ENCODE results near the gene AOPEP.
A peak's percentile ranks its signal among the peaks of the same experiment; 100 is the strongest.

AOPEP gene, protein sequence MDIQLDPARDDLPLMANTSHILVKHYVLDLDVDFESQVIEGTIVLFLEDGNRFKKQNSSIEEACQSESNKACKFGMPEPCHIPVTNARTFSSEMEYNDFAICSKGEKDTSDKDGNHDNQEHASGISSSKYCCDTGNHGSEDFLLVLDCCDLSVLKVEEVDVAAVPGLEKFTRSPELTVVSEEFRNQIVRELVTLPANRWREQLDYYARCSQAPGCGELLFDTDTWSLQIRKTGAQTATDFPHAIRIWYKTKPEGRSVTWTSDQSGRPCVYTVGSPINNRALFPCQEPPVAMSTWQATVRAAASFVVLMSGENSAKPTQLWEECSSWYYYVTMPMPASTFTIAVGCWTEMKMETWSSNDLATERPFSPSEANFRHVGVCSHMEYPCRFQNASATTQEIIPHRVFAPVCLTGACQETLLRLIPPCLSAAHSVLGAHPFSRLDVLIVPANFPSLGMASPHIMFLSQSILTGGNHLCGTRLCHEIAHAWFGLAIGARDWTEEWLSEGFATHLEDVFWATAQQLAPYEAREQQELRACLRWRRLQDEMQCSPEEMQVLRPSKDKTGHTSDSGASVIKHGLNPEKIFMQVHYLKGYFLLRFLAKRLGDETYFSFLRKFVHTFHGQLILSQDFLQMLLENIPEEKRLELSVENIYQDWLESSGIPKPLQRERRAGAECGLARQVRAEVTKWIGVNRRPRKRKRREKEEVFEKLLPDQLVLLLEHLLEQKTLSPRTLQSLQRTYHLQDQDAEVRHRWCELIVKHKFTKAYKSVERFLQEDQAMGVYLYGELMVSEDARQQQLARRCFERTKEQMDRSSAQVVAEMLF

DNA sequence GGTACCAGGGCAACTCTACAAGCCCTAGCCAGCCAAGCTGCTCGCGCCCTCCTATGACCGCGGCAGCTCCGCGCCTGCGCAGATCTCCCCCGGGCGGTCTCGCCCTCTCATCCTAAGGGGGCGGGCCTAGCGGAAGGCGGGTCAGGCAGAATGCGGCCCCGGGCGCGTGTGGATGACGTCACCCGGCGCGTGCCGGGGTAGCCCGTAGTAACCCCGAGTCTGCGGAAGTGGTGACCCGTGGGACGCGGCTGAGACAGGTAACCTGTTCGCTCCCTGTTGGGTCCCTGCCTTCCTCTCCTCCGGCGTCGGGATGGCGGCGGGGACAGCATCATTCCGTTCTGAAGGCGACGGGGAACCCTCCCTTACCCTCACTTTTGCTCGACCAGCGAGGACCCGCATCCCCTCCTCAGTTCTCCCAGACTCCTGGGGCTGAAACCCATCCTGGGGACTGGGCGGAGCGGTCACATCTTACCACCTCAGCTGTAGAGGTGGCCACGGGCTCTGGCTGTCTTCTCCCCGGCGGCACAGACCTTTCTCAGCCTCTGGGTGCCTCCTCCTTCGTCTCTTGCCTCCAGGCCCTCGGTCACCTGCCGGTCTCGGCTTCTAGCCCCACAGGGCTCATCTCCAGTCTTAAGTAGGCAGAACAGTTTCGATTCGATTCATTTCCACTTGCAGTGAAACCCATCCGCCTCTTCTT, at the start of gene AOPEP:
Gene AOPEP, plus strand, starts transcription at position 205 of the 697 bp plus-strand sequence. CDS start 33,085 bp downstream, outside the sequence.
- DNase-seq: peak; percentile 96

DNA sequence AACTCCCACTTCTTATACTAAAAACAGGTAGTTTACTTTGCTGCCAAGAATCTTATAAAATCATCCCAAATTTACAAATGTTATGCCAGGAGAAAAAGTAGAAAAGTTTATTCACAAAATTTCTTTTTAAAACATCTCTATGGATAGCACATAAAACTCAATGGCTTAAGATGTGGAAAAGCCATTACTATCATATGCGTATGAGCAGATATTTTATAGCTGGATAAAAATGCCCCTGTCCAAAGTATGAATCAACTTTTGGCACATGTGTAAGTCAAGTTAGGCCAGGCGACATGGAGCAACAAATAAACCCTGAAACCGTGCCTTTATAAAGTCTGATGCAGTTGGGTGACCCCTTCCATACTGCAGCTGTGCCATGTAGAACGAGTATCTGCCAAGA, 48.6 kb upstream of the AOPEP start:
- no peak for DNase-seq

DNA sequence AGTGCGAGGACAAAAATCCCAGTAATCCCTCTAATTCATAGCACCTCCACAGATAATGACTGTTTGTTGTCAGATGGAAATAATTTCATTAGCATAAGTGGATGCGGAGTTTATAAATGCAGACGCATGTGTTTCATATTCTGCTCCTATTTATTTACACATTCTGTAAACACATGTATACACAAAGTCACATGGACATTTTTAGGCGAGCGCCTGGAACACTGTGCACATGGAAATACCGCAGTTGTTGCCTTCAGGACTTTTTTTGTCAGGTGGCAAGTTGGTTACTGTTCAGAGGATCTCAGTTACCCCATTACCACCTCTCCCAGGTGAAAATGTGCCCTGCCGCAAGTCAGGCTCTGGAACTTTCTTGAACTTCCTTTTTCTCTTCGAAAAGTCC, 46.9 kb upstream of the AOPEP start:
- no peak for DNase-seq

DNA sequence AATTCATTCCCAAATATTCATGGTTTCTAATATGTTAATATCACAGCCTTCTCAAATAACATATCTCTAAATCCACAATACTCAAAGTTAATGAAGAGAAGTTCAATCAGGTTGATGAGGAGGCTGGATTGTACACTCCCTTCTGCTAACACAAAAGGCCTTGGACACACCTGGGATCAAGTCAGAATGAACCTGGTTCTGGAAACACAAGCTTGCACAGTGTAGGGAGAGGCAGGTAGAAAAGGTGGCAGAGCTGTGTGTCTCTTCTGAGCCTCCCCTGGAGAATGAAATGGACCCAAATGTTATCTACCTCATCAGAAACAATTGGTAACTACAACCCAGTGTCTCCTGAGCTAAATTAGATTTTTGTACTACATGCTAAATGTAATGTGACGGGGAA, 46.5 kb upstream of the AOPEP start:
- no peak for DNase-seq

DNA sequence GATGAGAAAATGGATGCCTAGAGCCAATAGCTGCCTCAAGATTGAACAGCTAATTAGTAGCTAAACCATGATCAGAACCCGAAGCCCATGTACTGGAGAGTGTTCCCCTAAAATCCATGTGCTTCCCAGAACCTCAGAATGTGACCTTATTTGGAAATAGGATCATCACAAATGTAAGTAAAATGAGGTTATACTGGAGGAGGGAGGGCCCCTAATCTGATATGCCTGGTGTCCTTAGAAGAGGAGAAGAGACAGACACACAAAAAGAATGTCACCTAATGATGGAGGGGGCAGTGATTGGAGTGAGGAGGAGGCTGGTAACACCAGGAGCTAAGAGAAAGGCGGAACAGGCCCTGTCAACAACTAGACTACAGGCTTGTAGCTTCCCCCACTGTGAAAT, 45.9 kb upstream of the AOPEP start:
- DNase-seq: no peak

DNA sequence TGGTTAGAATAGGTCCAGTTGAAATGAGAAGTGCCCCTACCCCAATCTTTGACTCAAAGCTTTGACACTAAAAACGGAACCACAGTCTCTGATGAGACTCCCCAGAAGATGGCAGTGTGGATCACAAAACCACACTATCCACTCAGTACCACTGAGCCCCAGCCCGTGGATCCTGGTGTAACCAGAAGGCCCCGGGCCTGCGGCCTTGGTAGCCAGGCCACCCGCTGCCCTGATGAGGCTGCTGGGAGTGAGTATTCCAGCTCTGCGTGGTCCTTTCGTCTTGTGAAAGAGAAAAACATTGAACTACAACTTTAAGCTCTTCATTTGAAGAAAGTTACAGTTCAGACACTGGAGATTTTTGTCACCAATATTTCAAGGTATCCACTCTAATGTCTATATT, 45.0 kb upstream of the AOPEP start:
- peak; percentile 38 for DNase-seq

DNA sequence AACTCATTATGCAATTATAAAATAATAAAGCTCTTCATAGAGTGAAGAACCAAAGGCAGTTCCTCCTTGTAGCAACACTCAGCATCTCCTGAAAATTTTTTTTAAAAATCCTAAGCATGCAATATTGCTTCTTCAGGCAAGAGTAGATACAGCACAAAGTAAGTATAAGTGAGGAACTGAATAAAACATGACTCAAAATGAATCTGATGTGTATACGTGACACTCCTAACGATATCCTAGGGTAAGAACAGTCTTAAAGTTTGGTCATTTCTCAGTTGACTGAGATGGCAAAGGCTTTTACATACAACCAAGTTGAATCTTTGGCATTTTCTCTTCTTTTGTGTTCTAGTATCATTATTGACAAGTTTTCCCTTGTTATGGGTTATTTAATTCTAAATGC, 41.1 kb upstream of the AOPEP start:
- DNase-seq: no peak

DNA sequence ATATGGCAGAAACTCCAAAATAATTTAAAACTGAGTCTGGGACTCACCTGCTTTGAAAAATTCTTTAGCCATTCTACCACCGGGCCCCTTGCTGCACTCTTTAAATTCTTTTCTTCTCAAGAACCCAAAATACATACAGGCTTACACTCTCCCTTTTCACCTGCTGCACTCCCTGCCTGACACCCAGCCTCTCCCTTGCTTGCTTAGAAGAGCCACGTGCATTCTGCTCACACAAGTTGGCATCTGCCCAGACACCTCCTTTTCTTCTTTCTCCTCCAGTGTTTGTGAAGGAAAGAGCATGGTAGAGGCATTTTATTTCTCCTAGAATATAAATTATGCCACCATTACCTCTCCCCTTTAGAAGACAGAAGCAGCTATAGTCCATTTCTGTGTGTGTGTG, 39.0 kb upstream of the AOPEP start:
- no peak for DNase-seq

DNA sequence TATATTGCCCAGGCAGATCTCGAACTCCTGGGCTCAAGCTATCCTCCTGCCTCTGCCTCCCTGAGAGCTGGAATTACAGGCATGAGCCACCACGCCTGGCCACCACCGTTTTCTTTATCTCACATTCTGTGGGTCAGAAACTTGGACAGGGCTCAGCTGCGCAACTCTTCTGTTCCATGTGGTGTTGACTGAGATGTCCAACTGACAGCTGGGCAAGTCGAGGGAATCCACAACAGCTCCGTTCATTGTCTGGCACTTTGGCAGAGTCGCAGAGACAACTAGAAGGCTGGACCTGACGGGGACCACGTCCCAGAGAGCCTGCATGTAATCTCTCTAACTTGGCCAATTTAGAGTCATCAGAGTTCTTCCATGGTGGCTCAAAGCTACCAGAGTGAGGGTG, 36.2 kb upstream of the AOPEP start:
- DNase-seq: no peak

DNA sequence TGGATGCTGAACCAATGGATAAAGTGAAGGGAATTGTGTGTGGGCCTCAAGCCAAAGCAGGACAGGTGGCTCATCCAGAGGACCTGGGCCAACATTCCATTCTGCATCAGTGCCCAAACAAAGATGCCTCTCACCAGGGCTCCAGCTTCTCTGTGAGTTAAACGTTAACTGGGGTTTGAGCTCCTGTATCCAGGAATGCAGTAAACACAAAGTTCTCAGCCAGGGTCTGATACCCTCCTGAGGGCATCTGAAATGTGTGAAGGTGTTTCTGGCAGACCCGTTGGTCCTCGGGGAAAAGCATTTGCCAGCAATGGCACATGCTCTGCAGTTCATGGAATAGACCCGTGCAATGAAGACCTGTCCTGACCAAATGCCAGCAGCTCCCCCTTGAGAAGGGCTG, 33.9 kb upstream of the AOPEP start:
- peak; percentile 33 for DNase-seq

DNA sequence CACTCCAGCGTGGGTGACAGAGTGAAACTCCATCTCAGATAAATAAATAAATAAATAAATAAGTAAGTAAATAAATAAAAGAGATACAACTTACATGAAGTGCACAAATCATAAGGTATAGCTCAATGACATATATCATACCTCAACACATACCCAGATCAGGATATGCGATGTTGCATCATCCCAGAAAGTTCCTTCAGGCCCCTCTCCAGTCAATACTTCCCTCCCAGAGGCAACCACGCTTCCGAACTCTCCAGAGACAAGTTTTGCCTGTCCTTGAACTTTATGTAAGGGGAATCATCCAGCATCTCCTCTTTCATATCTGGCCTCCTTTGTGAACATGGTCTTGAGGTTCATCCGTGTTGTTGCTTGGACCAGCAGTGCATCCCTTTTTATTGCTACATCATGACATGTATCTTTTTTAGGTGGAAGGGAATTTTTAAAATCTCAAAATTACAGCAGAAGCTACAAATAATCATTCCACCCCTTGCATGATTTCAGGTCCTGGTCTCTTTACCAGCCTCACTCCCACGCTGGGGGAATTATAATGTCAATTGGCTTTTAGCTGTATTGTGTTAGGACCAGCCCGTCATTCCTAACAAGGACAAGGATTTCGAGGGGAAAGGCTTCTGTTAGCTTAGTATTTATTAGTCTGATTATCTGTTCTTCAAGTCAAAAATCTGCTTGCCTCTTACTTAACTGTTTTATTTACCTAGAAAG, 32.9 kb upstream of the AOPEP start:
- DNase-seq: no peak

DNA sequence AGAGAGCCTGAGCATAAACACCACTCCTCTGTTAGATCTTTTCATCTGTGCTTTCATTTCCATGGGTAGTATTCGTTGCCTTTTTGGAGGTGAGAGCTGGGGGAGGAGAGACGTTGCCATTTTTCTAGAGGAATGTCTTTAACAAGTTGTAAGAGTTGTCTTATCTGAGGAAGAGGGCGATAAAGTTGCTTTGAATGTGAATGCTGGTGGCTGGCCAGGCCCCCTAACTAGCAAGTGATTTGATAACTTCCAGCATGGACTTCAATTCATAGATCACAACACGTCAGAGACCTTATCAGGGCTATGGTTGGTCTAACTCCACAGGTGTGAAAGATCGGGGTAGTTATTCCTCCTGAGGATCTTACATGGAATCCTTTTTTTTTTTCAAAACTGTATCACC, 30.0 kb upstream of the AOPEP start:
- no peak for DNase-seq

DNA sequence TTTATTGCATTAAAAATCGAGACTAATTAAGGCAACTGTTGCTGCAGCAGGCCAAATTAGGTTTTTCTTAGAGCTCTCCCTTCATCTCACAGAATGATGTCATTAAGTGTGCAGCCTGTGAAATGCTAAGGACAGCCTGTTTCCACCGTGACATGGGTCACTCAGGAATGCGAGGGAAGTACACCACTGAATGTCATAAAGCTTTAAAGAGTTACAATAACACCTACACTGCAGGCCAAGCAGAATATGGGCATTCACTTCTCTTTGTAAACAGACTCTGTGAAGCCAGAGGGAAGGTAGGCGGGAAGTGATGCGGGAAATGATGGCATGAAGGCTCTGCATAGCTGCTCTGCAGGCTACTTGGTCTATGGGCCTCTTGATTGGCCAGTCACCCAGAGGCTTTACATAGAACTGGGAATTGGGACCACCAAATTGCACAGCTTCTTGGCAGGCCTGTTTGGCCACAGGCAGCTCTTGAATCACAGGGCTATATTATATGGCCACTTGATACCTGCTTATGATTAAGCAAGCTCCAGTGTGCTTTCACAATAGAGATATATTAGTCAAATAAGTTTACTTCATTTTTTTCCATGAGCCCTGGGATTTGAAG, 28.4 kb upstream of the AOPEP start:
- no peak for DNase-seq

DNA sequence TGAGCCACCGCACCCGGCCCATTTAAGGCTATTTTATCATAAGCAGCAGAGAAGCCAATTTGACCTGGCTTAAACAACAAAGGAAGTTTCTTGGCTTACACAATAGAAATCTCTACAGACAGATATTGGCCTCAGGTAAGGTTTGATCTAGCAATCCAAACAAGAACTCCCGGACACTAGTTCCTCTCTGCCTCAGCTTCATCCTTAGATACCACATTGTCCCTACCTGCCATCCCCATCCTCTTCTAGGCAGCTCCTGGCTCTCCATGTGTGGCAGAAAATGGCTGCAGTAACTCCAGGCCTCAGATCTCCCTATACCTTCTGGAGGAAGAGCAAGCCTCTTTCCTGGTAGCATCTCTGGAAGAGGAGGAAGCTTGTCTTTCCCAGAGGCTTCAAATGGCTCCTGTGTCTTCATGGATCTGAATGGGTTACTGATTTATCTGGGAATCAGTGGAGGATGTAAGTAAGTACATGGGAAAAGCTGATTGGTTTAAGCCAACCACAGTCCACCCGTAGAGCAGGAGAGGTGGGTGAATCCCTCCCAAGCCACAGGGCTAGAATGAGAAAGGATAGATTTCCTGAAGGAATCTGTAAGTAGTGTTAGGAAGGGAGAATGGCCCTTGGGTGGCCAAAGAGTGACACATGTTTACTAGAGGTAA, 26.7 kb upstream of the AOPEP start:
- no peak for DNase-seq

DNA sequence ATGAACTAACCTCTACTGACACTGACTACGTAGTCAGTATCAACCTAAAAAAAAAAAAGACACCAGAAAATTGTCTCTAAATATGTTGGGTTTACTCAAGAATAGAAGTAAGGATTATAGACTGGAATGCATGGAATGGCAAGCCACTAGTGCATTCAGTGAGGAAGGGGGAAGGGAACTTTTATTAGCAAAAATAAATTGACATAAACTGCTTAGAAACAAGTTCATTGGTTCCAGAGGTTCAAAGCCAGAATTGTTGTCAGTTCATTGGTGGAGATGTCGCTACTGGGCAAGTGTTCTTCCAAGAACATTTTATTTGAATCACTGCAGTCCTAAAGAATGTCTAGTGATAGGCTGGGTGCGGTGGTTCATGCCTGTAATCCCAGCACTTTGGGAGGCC, 26.1 kb upstream of the AOPEP start:
- DNase-seq: no peak

DNA sequence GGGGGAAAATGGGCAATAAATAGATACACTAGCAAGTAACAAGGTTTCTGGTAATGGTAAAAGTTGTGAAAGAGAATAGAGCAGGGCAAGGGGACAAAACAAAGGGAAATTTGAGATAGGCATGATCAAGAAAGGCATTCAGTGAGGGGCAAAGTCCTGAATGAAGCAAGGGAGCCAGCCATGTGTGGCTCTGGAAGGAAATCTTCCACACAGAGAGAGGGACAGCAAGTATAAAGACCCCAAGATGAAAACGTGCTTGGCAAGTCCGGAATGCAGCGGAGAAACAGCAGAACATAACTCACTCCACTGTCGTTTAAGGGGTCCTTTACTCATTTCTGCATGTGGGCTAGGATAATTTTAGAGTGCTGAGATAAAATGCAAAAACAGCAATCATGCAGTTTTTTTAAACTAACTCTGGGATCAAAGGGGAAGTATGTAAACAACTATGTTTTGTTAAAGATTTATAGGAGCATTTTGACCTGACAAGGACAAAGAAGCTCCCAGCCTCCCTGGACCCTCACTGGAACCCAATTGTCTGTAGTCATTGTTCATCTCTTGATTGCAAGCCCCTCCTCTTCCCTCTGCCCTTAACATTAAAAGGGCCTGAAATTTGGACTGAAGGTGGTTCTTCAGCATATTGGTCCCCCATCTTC, 22.9 kb upstream of the AOPEP start:
- DNase-seq: no peak

DNA sequence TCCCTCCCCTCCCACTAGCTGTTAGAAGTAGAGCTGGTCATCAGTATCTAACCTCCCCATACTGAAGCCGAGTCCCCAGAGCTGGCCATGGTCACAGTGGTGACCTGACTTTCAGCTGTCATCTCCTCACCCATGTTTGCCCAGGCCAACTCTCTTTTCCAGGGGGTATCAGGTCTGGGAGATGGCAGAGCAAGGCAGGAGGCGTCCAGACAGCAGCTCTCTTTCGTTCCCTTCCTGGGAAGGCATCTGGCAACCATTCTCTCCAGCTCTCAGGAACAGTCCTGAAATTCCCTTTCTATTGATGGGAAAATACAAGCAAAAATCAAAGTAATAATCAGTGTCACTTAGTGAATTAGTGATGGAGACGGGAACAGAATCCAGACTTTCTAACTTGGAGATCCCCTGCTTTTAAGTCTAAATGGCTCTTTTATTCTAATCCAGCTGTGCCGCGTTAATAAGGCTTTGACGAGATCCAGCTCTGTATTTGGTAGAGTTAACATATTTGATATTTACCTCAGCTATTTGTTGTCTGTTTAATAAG, 21.3 kb upstream of the AOPEP start:
- DNase-seq: no peak

DNA sequence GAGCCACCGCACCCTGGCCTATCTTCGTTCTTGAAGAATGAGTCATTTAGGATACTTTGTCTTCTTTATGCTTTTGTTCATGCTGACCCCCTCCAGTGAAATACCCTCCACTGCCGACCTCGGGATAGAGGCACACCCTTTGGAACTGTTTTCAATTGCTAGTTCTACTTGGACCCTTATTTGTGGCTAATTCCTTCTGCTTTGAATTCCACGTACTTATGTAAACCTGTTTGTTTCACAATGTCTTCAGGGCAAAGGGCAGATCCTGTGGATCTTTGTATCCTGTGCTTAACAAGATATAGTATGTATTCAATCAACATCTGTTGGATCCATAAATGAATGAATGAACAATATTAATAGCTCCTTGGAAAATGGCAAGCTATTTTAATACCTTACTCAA, 19.6 kb upstream of the AOPEP start:
- no peak for DNase-seq

DNA sequence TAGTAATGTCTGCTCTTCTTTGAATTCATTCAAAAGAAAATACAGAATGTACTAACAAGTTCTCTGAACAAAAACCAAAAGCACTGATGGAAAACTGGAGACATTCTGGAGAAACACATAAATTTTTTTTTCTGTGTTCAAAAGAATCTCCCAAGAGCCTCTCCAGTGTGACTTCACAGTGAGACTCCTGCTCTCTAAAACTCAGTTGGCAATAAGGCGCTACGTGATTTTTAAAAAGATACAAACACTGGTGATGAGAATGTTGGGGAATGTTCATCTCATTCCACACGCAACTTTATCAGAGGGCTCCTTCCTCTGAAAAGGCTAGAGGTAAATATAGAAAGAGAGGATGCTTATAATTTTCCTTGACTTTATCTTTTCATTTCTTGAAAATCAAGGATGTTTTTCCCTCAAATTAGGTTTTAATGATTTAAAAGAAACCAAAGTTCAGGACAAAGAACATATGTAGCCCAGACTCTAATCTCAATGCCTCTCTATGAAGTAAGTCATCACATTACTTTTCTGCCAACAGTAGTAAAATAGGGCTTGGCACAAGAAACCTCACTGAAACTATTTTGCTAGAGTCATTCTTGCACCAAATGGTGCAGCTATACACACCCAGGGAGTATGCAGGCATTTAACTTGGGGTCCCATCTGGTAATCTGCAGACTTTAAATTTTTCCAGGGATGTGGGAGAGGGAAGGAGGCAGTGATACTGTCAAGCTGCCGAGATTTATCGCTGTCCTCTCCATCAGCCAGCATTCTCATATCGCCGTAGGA, 12.9 kb upstream of the AOPEP start:
- no peak for DNase-seq

DNA sequence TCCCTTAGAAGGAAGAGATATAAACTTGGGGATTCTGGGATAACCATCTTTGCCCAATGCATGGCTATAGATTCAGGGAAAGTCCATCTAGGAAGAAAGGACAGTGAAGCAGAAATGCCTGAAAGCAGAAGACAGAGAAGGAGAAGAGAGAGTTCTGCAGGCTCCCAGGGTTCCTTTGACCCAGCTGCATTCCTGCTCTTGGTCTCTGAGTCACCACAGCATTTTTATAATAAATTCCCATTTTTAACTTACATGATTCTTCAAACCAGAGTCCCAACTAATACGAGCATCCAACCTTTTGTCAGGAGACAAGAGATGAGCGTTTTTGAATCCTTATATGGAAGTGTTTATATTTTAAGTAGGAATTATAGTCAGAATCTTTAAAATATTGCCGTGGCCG, 12.0 kb upstream of the AOPEP start:
- no peak for DNase-seq
